Panc1 (cell line): ENCODE data around the gene EPB41L5. TPM values are rescaled to one million over a fixed set of nuclear protein-coding genes. Genes with fewer than 3 reads are reported as not detected.

Experiments
- ATAC-seq: fragments of 200-7000 bp; cut with Tn5 transposase; 2 replicates; pipeline ENCODE4 v1.9.1; 2020; ENCODE audit warnings: mild to moderate bottlenecking, moderate library complexity
- BruUV-seq: library from RNA; stranded (reverse); fragments of 400-500 nt; replicated peaks from 2 replicates; lab custom pipeline; 2021; lab: Mats Ljungman, UMichigan
- CTCF ChIA-PET: fragments of 300-600 bp; sonication (Branson Sonifier 250); formaldehyde crosslinking; loops from one replicate; lab custom pipeline; 2022; ENCODE audit warnings: antibody characterized with exemption; lab: Charles Lee
- POLR2A ChIA-PET: fragments of 300-600 bp; sonication (Branson Sonifier 250); formaldehyde crosslinking; loops from one replicate; lab custom pipeline; 2022; ENCODE audit warnings: antibody characterized with exemption; lab: Charles Lee
- DNase-seq: peaks from one replicate; pipeline ENCODE4 v3.0.0-alpha.2; 2010; ENCODE audit warnings: low read depth, low spot score
- H3K27ac ChIP-seq: 2 replicates; pipeline ENCODE4 v1.5.1; 2011; ENCODE audit warnings: mild to moderate bottlenecking, low read length, inconsistent platforms
- H3K27me3 ChIP-seq: fragments of 200-500 bp; sonication (Bioruptor generic); 2 replicates; pipeline ENCODE4 v1.6.0; 2014; ENCODE audit warnings: low read length, inconsistent platforms; ENCODE audit not compliant: control insufficient read depth, insufficient read depth
- H3K36me3 ChIP-seq: fragments of 200-500 bp; sonication (Bioruptor generic); 2 replicates; pipeline ENCODE4 v1.5.1; 2014; ENCODE audit warnings: inconsistent platforms, mild to moderate bottlenecking, low read length, moderate library complexity; ENCODE audit not compliant: control insufficient read depth, insufficient read depth
- H3K4me1 ChIP-seq: 2 replicates; pipeline ENCODE4 v1.5.1; 2011; ENCODE audit warnings: inconsistent platforms, mild to moderate bottlenecking, low read length, moderate library complexity; ENCODE audit not compliant: control insufficient read depth, insufficient read depth
- H3K4me3 ChIP-seq, 2 experiments: 2 replicates each; pipeline ENCODE4 v1.5.1; 2011 to 2012; ENCODE audit warnings: low read depth in 2 of 2, low read length in 2 of 2, mild to moderate bottlenecking in 2 of 2, inconsistent platforms in 1 of 2, moderate library complexity in 1 of 2
- H3K9me3 ChIP-seq: fragments of 200-500 bp; sonication (Bioruptor generic); 2 replicates; pipeline ENCODE4 v1.5.1; 2014; ENCODE audit warnings: low read depth, mild to moderate bottlenecking, inconsistent platforms, low read length, moderate library complexity; ENCODE audit not compliant: control insufficient read depth, insufficient read depth
- CTCF ChIP-seq: fragments of 450-650 bp; IDR thresholded peaks from 2 replicates; pipeline ENCODE4 v1.5.1; 2017; ENCODE audit warnings: mild to moderate bottlenecking
- POLR2AphosphoS5 ChIP-seq: IDR thresholded peaks from 2 replicates; pipeline ENCODE4 v1.6.1; 2012; ENCODE audit warnings: mild to moderate bottlenecking, low read depth, low read length, moderate library complexity
- REST ChIP-seq, 2 experiments: IDR thresholded peaks; 2 replicates each; pipeline ENCODE4 v1.6.1; 2011 to 2012; ENCODE audit warnings: low read depth in 2 of 2, control low read depth in 1 of 2, low read length in 1 of 2, mild to moderate bottlenecking in 1 of 2, moderate library complexity in 1 of 2; ENCODE audit not compliant: insufficient read depth in 1 of 2
- SIN3A ChIP-seq: IDR thresholded peaks from 2 replicates; pipeline ENCODE4 v1.6.1; 2012; ENCODE audit warnings: low read depth, mild to moderate bottlenecking, low read length, moderate library complexity, borderline replicate concordance; ENCODE audit not compliant: insufficient read depth
- TCF7L2 ChIP-seq: IDR thresholded peaks from 2 replicates; pipeline ENCODE4 v1.6.1; 2011; ENCODE audit warnings: mild to moderate bottlenecking, low read depth, low read length, inconsistent platforms
- in situ Hi-C: cut with HindIII; loops from 2 replicates; pipeline ENCODE4 v1.10.0; 2016; ENCODE audit warnings: low sequenced_read_pairs, low pct_unique_long_range_greater_than_20kb
- intact Hi-C: fragments of 100-400 bp; cut with micrococcal nuclease; formaldehyde crosslinking; loops from one replicate; pipeline ENCODE4 v1.10.0; 2022; ENCODE audit not compliant: unreplicated experiment
- total RNA-seq: library from RNA; stranded (reverse); gene quantifications from one replicate; pipeline ENCODE4 v1.2.1, GENCODE V29; 2021; ENCODE audit not compliant: unreplicated experiment

EPB41L5 gene
- total RNA-seq, 1 experiment from 2014 or later: 42.2 TPM

- Histone ChIP-seq H3K27ac (no peak overlapping the region), H3K27me3 (no peaks in the 10 kb centered on the region), H3K36me3 (no peaks in the 10 kb centered on the region; the same call in 1 of the 2 replicates), H3K4me1 (no peaks in the 10 kb centered on the region), H3K9me3 (no peaks in the 10 kb centered on the region), H3K4me3 (no peak overlapping the region)
- DNase-seq (no peak), ATAC-seq (no peak)
- no peak for TF ChIP-seq REST (IDR thresholded peaks at IDR 0.05; ENCODE audit: insufficient read depth in 1 of 2, low read depth in 2 of 2, low read length in 1 of 2)
- no peak for TF ChIP-seq POLR2AphosphoS5
- TF ChIP-seq SIN3A: no peak
- TF ChIP-seq TCF7L2: no peak
- no peak for TF ChIP-seq CTCF
- ChIA-PET POLR2A (no interaction called here), CTCF (no interaction called here)
- in situ Hi-C loops: no loop called here
- intact Hi-C loops: no loop called here
- no TSS peak for BruUV-seq
These were observed 167.2 kb downstream of the EPB41L5 start for GRCh38 chr2:120180066-120180465.

GRCh38 chr2:120182019-120182560, 169.2 kb downstream of the EPB41L5 start:
- Histone ChIP-seq H3K4me3 (no peak overlapping the region), H3K27ac (no peak overlapping the region), H3K9me3 (no peaks in the 10 kb centered on the region), H3K4me1 (no peaks in the 10 kb centered on the region), H3K27me3 (no peaks in the 10 kb centered on the region), H3K36me3 (no peaks in the 10 kb centered on the region)
- TF ChIP-seq SIN3A (no peak), TCF7L2 (no peak), POLR2AphosphoS5 (no peak), REST (IDR thresholded peaks at IDR 0.05; ENCODE audit: insufficient read depth in 1 of 2, low read depth in 2 of 2, low read length in 1 of 2) (no peak), CTCF (peak; percentile 17; the same call in 1 of the 2 replicates)
- intact Hi-C loops: no loop called here
- no peak for DNase-seq
- in situ Hi-C loops: no loop called here
- ChIA-PET POLR2A (no interaction called here), CTCF (no interaction called here)
- ATAC-seq: no peak
- no TSS peak for BruUV-seq
